ENCODE measurements around the gene FBRS. TPM values are rescaled to one million over a fixed set of nuclear protein-coding genes. Genes with fewer than 3 reads are reported as not detected.

FBRS gene
- total and polyA plus RNA-seq, 10 of the 15 experiments (the other 5 are each of a cell fraction or from before 2014, with no cell fraction given), result 0.45 to 87.6 (median 14.6) TPM

GRCh38 chr16:30658731-30659506 is 688 bp downstream of the FBRS start (continued):
- TF ChIP-seq POLR2A (IDR thresholded peaks at IDR 0.05; ENCODE audit: low read depth, low read length) (peak; percentile 66; the same call in 1 of the 2 replicates), USF1 (IDR thresholded peaks at IDR 0.05; ENCODE audit: borderline replicate concordance, extremely low read length, insufficient read depth, low read depth, low read length) (no peak), CREM (IDR thresholded peaks at IDR 0.05; ENCODE audit: low read depth) (no peak; the same call in 1 of the 2 replicates), MEF2A (IDR thresholded peaks at IDR 0.05; ENCODE audit: insufficient read depth, low read depth, low read length) (no peak), NFYB (IDR thresholded peaks at IDR 0.05; ENCODE audit: insufficient read depth, low read depth, low read length) (0 out of 2 replicates have a peak, but pooled peaks have one; percentile 8), SMAD5 (IDR thresholded peaks at IDR 0.05; ENCODE audit: low read depth) (no peak), IKZF1 (conservative IDR thresholded peaks at IDR 0.05) (peak; percentile 59), YBX1 (IDR thresholded peaks at IDR 0.05) (no peak), ESRRA (IDR thresholded peaks at IDR 0.05; ENCODE audit: low read length) (0 out of 2 replicates have a peak, but pooled peaks have one; percentile 18), MTA2 (IDR thresholded peaks at IDR 0.05; ENCODE audit: low read depth) (no peak; the same call in 1 of the 2 replicates), HSF1 (IDR thresholded peaks at IDR 0.05; ENCODE audit: low read depth, low read length) (peak; percentile 75), BMI1 (IDR thresholded peaks at IDR 0.05; ENCODE audit: borderline replicate concordance) (no peak), CHD2 (IDR thresholded peaks at IDR 0.05; ENCODE audit: borderline replicate concordance, low read depth, low read length) (0 out of 2 replicates have a peak, but pooled peaks have one; percentile 26), RELA (IDR thresholded peaks at IDR 0.05; ENCODE audit: borderline replicate concordance, partially characterized antibody) (peak; percentile 16), ATF3 (IDR thresholded peaks at IDR 0.05; ENCODE audit: borderline replicate concordance, extremely low read depth, low read depth, low read length) (no peak), RB1 (IDR thresholded peaks at IDR 0.05; ENCODE audit: borderline replicate concordance) (peak; percentile 34; the same call in 1 of the 2 replicates), BACH1 (IDR thresholded peaks at IDR 0.05; ENCODE audit: borderline replicate concordance) (peak; percentile 71; the same call in 1 of the 2 replicates), MYB (IDR thresholded peaks at IDR 0.05; ENCODE audit: borderline replicate concordance, low read depth, low read length) (no peak), SMAD1 (IDR thresholded peaks at IDR 0.05; ENCODE audit: low read depth, partially characterized antibody) (no peak), STAT3 (IDR thresholded peaks at IDR 0.05; ENCODE audit: low read depth, low read length) (0 out of 2 replicates have a peak, but pooled peaks have one; percentile 42), ETV6 (conservative IDR thresholded peaks at IDR 0.05 in 1 of 2, IDR thresholded peaks at IDR 0.05 in 1 of 2; ENCODE audit: borderline replicate concordance in 1 of 2, low read depth in 1 of 2) (peak in 1 of 2 experiments; percentile 100; a peak in 3 of 4 replicates), JUNB (IDR thresholded peaks at IDR 0.05) (peak; percentile 21; the same call in 1 of the 2 replicates), ZNF217 (IDR thresholded peaks at IDR 0.05) (0 out of 2 replicates have a peak, but pooled peaks have one; percentile 25), LARP7 (IDR thresholded peaks at IDR 0.05) (peak; percentile 96; the same call in 1 of the 2 replicates), CEBPB (IDR thresholded peaks at IDR 0.05; ENCODE audit: borderline replicate concordance in 1 of 2, low read depth in 2 of 2, low read length in 2 of 2) (no peak), SREBF2 (IDR thresholded peaks at IDR 0.05; ENCODE audit: low read length) (no peak), NFXL1 (IDR thresholded peaks at IDR 0.05; ENCODE audit: borderline replicate concordance) (no peak), RAD51 (IDR thresholded peaks at IDR 0.05) (no peak), SUPT20H (IDR thresholded peaks at IDR 0.05; ENCODE audit: borderline replicate concordance, control insufficient read depth, low read depth, low read length) (no peak), NR2F1 (conservative IDR thresholded peaks at IDR 0.05) (peak; percentile 74)
